HEK293 (cell line): ENCODE measurements around the gene FBXL7.

ENCODE experiments used
- CTCF ChIP-seq: fragments of 450-650 bp; formaldehyde crosslinking; IDR thresholded peaks from 2 replicates; pipeline ENCODE4 v1.5.1; 2016; ENCODE audit warnings: missing biosample characterization, missing genetic modification characterization
- ELK4 ChIP-seq: IDR thresholded peaks from 2 replicates; pipeline ENCODE4 v1.6.1; 2011; ENCODE audit warnings: mild to moderate bottlenecking, low read depth, low read length, borderline replicate concordance
- HOXD13 ChIP-seq: sonication (generic); formaldehyde crosslinking; IDR thresholded peaks from 2 replicates; pipeline ENCODE4 v1.8.0; 2022; ENCODE audit warnings: missing genetic modification reagents, borderline replicate concordance
- KLF9 ChIP-seq: fragments of 450-650 bp; formaldehyde crosslinking; IDR thresholded peaks from 2 replicates; pipeline ENCODE4 v1.5.1; 2016; ENCODE audit warnings: missing biosample characterization, missing genetic modification characterization, low read depth
- ZNF114 ChIP-seq: fragments of 450-650 bp; formaldehyde crosslinking; IDR thresholded peaks from 2 replicates; pipeline ENCODE4 v1.5.0; 2017; ENCODE audit warnings: missing biosample characterization, missing genetic modification characterization
- ZNF175 ChIP-seq: fragments of 450-650 bp; formaldehyde crosslinking; IDR thresholded peaks from 2 replicates; pipeline ENCODE4 v1.5.1; 2016; ENCODE audit warnings: missing biosample characterization, missing genetic modification characterization
- ZNF2 ChIP-seq: fragments of 450-650 bp; formaldehyde crosslinking; IDR thresholded peaks from 2 replicates; pipeline ENCODE4 v1.5.1; 2016; ENCODE audit warnings: missing biosample characterization, missing genetic modification characterization
- ZNF292 ChIP-seq: fragments of 450-650 bp; formaldehyde crosslinking; IDR thresholded peaks from 2 replicates; pipeline ENCODE4 v1.5.1; 2016; ENCODE audit warnings: low read depth, missing biosample characterization, missing genetic modification characterization, borderline replicate concordance
- ZNF521 ChIP-seq: fragments of 450-650 bp; formaldehyde crosslinking; IDR thresholded peaks from 2 replicates; pipeline ENCODE4 v1.5.1; 2017; ENCODE audit warnings: missing biosample characterization, mild to moderate bottlenecking, missing genetic modification characterization
- ZNF558 ChIP-seq: fragments of 450-650 bp; formaldehyde crosslinking; IDR thresholded peaks from 2 replicates; pipeline ENCODE4 v1.5.1; 2016; ENCODE audit warnings: missing biosample characterization, missing genetic modification characterization

GRCh38 chr5:15722305-15722704, 222.3 kb downstream of the FBXL7 start:
- TF ChIP-seq ZNF292 (tag by site-specific recombination): no peak
- TF ChIP-seq CTCF (tag by site-specific recombination): no peak
- no peak for TF ChIP-seq KLF9
- no peak for TF ChIP-seq ZNF2
- TF ChIP-seq HOXD13: no peak
- no peak for TF ChIP-seq ZNF175
- no peak for TF ChIP-seq ZNF521 (tag by site-specific recombination)
- TF ChIP-seq ELK4: no peak
- TF ChIP-seq ZNF558 (tag by site-specific recombination): no peak
- TF ChIP-seq ZNF114 (tag by site-specific recombination): no peak
